ENCODE results near the gene FUZ.
"Not testable (repeated sequence)": the region's sequence is repeated elsewhere in the genome, so short reads cannot be mapped to it uniquely, and the experiment has no call there.

The FUZ gene

GRCh38 chr19:49829721-49830120 lies 16.6 kb upstream of the FUZ start:
- DNase-seq, result no peak

GRCh38 chr19:49829200-49829599 lies 16.1 kb upstream of the FUZ start:
- DNase-seq, result no peak

- DNase-seq, result no peak
Observed at GRCh38 chr19:49827034-49827433, 13.9 kb upstream of the FUZ start.

- no peak for DNase-seq
Observed at GRCh38 chr19:49824662-49825061, 11.6 kb upstream of the FUZ start.

- no peak for DNase-seq
Observed at GRCh38 chr19:49823472-49823871, 10.4 kb upstream of the FUZ start.

GRCh38 chr19:49820125-49820524 lies 7.0 kb upstream of the FUZ start:
- DNase-seq, result no peak

GRCh38 chr19:49819452-49820115 lies 6.5 kb upstream of the FUZ start:
- DNase-seq, result not testable (repeated sequence)

- no peak for DNase-seq
Observed at GRCh38 chr19:49818649-49819370, 5.7 kb upstream of the FUZ start.

GRCh38 chr19:49817964-49818648 lies 5.0 kb upstream of the FUZ start, which contains the start of gene MED25:
Gene MED25, plus strand, starts transcription at chr19:49818289. Its CDS starts 53 bp downstream, at chr19:49818342.
- peak; percentile 87 for DNase-seq

- DNase-seq, result no peak
Observed at GRCh38 chr19:49816590-49816989, 3.5 kb upstream of the FUZ start.

- no peak for DNase-seq
Observed at GRCh38 chr19:49814010-49814409, 918 bp upstream of the FUZ start.

- DNase-seq, result no peak
Observed at GRCh38 chr19:49812452-49812996, 568 bp downstream of the FUZ start.

GRCh38 chr19:49811328-49811727 lies 1.8 kb downstream of the FUZ start:
- no peak for DNase-seq

GRCh38 chr19:49809941-49810389 lies 3.1 kb downstream of the FUZ start:
- no peak for DNase-seq

GRCh38 chr19:49809160-49809940 lies 3.7 kb downstream of the FUZ start:
- peak; percentile 53 for DNase-seq

- DNase-seq, result peak; percentile 82
Observed at GRCh38 chr19:49808711-49809159, 4.4 kb downstream of the FUZ start.

GRCh38 chr19:49807904-49808675 lies 5.0 kb downstream of the FUZ start:
- no peak for DNase-seq

GRCh38 chr19:49807058-49807903 lies 5.8 kb downstream of the FUZ start:
- no peak for DNase-seq

GRCh38 chr19:49806620-49806959 lies 6.5 kb downstream of the FUZ start:
- DNase-seq, result no peak

GRCh38 chr19:49805822-49806619 lies 7.1 kb downstream of the FUZ start:
- no peak for DNase-seq

All from stimulated activated naive CD4-positive, alpha-beta T cell treated with Interleukin-2 at 50 U/mL for 16 hours (primary cell).